ENCODE results near the gene TRIM8. TPM values are rescaled to one million over a fixed set of nuclear protein-coding genes. Genes with fewer than 3 reads are reported as not detected.

The TRIM8 gene
- total and polyA plus RNA-seq, 2 experiments from 2014 or later = 59.8 to 130 TPM

GRCh38 chr10:102673819-102674511 lies 29.7 kb downstream of the TRIM8 start:
- DNase-seq (ENCODE audit: low read depth in 1 of 2, low spot score in 1 of 2) = peak; percentile 75 to 92
- no peaks in the 10 kb centered on the region for H3K9me3 ChIP-seq (ENCODE audit: low read depth)

GRCh38 chr10:102674566-102674965 lies 30.3 kb downstream of the TRIM8 start:
- Histone ChIP-seq H3K9me3 (ENCODE audit: low read depth) (no peaks in the 10 kb centered on the region), H3K4me1 (ENCODE audit: low read depth) (peaks cover 91% of the 10 kb centered on the region), H3K36me3 (no peaks in the 10 kb centered on the region), H3K4me3 (no peak overlapping the region), H3K27ac (peak overlapping the region; percentile 89), H3K27me3 (no peaks in the 10 kb centered on the region)
- TF ChIP-seq CTCF (IDR thresholded peaks at IDR 0.05; ENCODE audit: low read depth, low read length) = no peak
- DNase-seq (ENCODE audit: low read depth in 1 of 2, low spot score in 1 of 2) = no peak

More at GRCh38 chr10:102673819-102674511, 29.7 kb downstream of the TRIM8 start:
- no peaks in the 10 kb centered on the region for H3K27me3 ChIP-seq
- H3K4me3 ChIP-seq = no peak overlapping the region
- TF ChIP-seq CTCF (IDR thresholded peaks at IDR 0.05; ENCODE audit: low read depth, low read length) = no peak
- peak overlapping the region; percentile 89 for H3K27ac ChIP-seq
- no peaks in the 10 kb centered on the region for H3K36me3 ChIP-seq
- H3K4me1 ChIP-seq (ENCODE audit: low read depth) = peaks cover 91% of the 10 kb centered on the region

GRCh38 chr10:102675011-102675665 lies 30.9 kb downstream of the TRIM8 start:
- DNase-seq (ENCODE audit: low read depth in 1 of 2, low spot score in 1 of 2) = peak in 1 of 2 donors; percentile 55
- H3K4me1 ChIP-seq (ENCODE audit: low read depth) = peaks cover 88% of the 10 kb centered on the region

GRCh38 chr10:102675666-102676533 lies 31.6 kb downstream of the TRIM8 start:
- H3K4me1 ChIP-seq (ENCODE audit: low read depth) = peaks cover 80% of the 10 kb centered on the region
- H3K27ac ChIP-seq = peak overlapping the region; percentile 89
- peak in 1 of 2 donors; percentile 95 for DNase-seq (ENCODE audit: low read depth in 1 of 2, low spot score in 1 of 2)
- no peaks in the 10 kb centered on the region for H3K36me3 ChIP-seq
- H3K9me3 ChIP-seq (ENCODE audit: low read depth) = no peaks in the 10 kb centered on the region
- TF ChIP-seq CTCF (IDR thresholded peaks at IDR 0.05; ENCODE audit: low read depth, low read length) = no peak
- H3K4me3 ChIP-seq = no peak overlapping the region
- H3K27me3 ChIP-seq = no peaks in the 10 kb centered on the region

More at GRCh38 chr10:102675011-102675665, 30.9 kb downstream of the TRIM8 start:
- TF ChIP-seq CTCF (IDR thresholded peaks at IDR 0.05; ENCODE audit: low read depth, low read length) = no peak
- Histone ChIP-seq H3K27me3 (no peaks in the 10 kb centered on the region), H3K9me3 (ENCODE audit: low read depth) (no peaks in the 10 kb centered on the region), H3K36me3 (no peaks in the 10 kb centered on the region), H3K4me3 (no peak overlapping the region), H3K27ac (peak overlapping the region; percentile 89)

- Histone ChIP-seq H3K36me3 (no peaks in the 10 kb centered on the region), H3K27me3 (no peaks in the 10 kb centered on the region), H3K27ac (peak overlapping the region; percentile 89), H3K9me3 (ENCODE audit: low read depth) (no peaks in the 10 kb centered on the region), H3K4me3 (no peak overlapping the region), H3K4me1 (ENCODE audit: low read depth) (peaks cover 74% of the 10 kb centered on the region)
- DNase-seq (ENCODE audit: low read depth in 1 of 2, low spot score in 1 of 2) = no peak
- no peak for TF ChIP-seq CTCF (IDR thresholded peaks at IDR 0.05; ENCODE audit: low read depth, low read length)
These were observed 32.4 kb downstream of the TRIM8 start for GRCh38 chr10:102676534-102677315.
